ENCODE results near the gene CPAMD8.
"Not testable (repeated sequence)": the region's sequence is repeated elsewhere in the genome, so short reads cannot be mapped to it uniquely, and the experiment has no call there.

CPAMD8 gene

GRCh38 chr19:17004386-17004785 lies 22.2 kb downstream of the CPAMD8 start:
- no peak overlapping the region for H3K4me3 ChIP-seq (ENCODE audit: low read depth, low read length)
- no peak for DNase-seq (ENCODE audit: low read depth)
- TF ChIP-seq, protein P1, sequence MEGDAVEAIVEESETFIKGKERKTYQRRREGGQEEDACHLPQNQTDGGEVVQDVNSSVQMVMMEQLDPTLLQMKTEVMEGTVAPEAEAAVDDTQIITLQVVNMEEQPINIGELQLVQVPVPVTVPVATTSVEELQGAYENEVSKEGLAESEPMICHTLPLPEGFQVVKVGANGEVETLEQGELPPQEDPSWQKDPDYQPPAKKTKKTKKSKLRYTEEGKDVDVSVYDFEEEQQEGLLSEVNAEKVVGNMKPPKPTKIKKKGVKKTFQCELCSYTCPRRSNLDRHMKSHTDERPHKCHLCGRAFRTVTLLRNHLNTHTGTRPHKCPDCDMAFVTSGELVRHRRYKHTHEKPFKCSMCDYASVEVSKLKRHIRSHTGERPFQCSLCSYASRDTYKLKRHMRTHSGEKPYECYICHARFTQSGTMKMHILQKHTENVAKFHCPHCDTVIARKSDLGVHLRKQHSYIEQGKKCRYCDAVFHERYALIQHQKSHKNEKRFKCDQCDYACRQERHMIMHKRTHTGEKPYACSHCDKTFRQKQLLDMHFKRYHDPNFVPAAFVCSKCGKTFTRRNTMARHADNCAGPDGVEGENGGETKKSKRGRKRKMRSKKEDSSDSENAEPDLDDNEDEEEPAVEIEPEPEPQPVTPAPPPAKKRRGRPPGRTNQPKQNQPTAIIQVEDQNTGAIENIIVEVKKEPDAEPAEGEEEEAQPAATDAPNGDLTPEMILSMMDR (IDR thresholded peaks at IDR 0.05; ENCODE audit: insufficient read depth, low read depth, low read length, missing control alignments), result no peak

DNA sequence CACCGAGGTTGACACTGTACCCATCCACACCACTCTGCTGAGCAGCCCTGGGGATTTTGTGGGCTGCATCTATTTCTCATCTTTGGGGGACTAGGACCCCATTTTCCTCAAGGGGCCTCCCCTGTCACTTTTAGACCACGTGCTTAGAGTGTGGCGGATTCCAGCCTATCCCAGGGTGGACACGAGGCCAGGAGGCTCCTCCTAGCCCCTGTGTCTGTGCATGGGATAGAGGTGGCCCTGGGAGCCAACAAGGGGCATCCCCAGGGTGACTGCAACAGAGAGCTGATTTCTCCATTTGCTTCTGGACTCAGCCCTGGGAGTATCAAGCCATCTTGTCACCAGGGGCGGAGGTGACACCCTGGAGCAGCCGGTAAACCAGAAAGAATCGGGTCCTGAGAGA lies 24.2 kb downstream of the CPAMD8 start:
- no peak for DNase-seq (ENCODE audit: low read depth)
- TF ChIP-seq, protein P1 (IDR thresholded peaks at IDR 0.05; ENCODE audit: insufficient read depth, low read depth, low read length, missing control alignments), result no peak
- H3K4me3 ChIP-seq (ENCODE audit: low read depth, low read length), result no peak overlapping the region

DNA sequence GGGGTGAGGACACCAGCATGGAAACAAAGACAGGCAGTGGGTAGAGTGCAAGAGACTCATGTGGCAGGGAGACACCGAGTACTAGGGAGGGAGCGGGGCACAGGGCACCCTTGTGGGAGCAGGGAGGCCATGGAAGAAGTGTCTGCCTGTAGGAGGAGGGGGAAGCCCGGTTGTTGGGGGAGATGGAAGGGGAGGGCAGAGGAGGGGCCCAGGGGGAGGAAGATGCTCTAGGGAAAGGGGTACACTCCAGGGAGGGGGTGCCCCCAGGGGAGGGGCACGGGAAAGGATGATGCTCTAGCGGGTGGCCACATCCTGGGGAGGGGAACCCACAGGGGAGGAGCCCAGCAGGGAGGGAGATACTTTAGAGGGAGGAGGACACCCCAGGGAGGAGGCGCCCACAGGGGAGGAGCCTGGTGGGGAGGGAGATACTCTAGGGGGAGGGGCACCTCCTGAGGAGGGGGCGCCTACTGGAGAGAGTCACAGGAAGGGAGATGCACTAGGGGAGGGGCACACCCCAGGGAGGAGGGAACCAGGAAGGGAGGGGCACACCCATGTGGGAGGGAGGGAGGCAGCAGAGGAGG lies 24.9 kb downstream of the CPAMD8 start:
- TF ChIP-seq, protein P1 (IDR thresholded peaks at IDR 0.05; ENCODE audit: insufficient read depth, low read depth, low read length, missing control alignments), result no peak
- no peak for DNase-seq (ENCODE audit: low read depth)

DNA sequence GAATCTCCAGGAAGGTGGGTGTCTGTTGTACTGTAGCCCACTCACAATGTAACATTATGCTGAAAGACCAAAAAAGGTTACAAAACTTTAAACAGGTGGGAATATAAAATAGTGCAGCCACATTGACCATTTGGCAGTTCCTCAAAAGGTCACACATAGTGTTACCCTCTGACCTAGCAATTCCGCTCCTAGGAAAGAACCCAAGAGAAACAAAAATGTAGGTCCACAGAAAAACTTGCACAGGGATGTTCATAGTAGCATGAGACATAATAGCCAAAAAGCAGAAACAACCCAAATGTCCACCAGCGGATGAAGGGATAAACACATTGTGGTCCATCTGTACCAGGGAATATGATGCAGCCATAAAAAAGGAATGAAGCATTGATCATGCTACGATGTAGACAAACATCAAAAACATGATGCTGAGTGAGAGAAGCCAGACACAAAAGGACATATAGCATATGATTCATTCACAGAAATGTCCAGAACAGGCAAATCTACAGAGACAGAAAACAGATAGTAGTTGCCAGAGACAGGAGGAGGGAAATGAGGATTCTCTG lies 27.9 kb downstream of the CPAMD8 start:
- DNase-seq (ENCODE audit: low read depth), result no peak
- TF ChIP-seq, protein P1 (IDR thresholded peaks at IDR 0.05; ENCODE audit: insufficient read depth, low read depth, low read length, missing control alignments), result no peak
- no peak overlapping the region for H3K4me3 ChIP-seq (ENCODE audit: low read depth, low read length)

More for the DNA sequence above, 24.9 kb downstream of the CPAMD8 start:
- H3K4me3 ChIP-seq (ENCODE audit: low read depth, low read length), result no peak overlapping the region

- not testable (repeated sequence) for H3K4me3 ChIP-seq (ENCODE audit: low read depth, low read length); DNase-seq (ENCODE audit: low read depth)
Observed at GRCh38 chr19:16996838-16997490, 29.6 kb downstream of the CPAMD8 start.

DNA sequence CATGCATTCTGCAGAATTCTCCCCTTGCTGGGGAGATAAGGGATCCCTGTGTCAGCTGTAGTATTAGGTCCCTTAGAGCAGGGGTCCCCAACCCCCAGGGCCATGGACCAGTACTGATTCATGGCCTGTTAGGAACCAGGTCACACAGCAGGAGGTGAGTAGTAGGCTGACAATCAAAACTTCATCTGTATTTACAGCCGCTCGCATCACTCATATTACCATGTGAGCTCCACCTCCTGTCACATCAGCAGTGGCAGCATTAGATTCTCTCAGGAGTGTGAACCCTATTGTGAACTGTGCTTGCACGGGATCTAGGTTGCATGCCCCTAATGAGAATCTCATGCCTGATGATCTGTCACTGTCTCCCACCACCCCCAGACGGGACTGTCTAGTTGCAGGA lies 37.9 kb downstream of the CPAMD8 start:
- TF ChIP-seq, protein P1 (IDR thresholded peaks at IDR 0.05; ENCODE audit: insufficient read depth, low read depth, low read length, missing control alignments), result no peak
- no peak overlapping the region for H3K4me3 ChIP-seq (ENCODE audit: low read depth, low read length)

DNA sequence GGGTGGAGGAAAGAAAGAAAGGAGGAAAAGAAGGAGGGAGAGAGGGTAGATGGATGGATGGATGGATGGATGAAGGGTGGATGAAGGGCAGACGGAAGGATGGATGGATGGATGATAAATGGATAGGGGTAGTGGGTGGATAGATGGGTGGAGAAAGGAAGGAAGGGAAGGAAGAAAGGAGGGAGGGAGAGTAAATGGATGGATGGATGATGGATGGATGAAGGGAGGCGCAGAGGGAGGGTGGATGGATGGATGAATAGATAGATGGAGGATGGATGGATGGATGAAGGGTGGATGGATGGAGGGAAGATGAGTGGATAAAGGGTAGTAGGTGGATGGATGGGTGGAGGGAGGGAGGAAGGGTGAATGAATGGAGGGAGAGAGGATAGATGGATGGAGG lies 41.2 kb downstream of the CPAMD8 start:
- no peak for DNase-seq (ENCODE audit: low read depth)
- TF ChIP-seq, protein P1 (IDR thresholded peaks at IDR 0.05; ENCODE audit: insufficient read depth, low read depth, low read length, missing control alignments), result no peak
- no peak overlapping the region for H3K4me3 ChIP-seq (ENCODE audit: low read depth, low read length)

More for the DNA sequence above, 37.9 kb downstream of the CPAMD8 start:
- DNase-seq (ENCODE audit: low read depth), result no peak

GRCh38 chr19:16982586-16982985 lies 44.0 kb downstream of the CPAMD8 start:
- H3K4me3 ChIP-seq (ENCODE audit: low read depth, low read length); DNase-seq (ENCODE audit: low read depth): not testable (repeated sequence)

Data from GM12865 (cell line).